Erythroblast (primary cell): ENCODE data around the gene ADGRV1.

Experiments
- GATA1 ChIP-seq: IDR thresholded peaks from 2 replicates; pipeline ENCODE4 v1.6.1; 2011; ENCODE audit warnings: low read depth, mild to moderate bottlenecking, control low read depth, low read length, moderate library complexity
- POLR2A ChIP-seq: IDR thresholded peaks from 2 replicates; pipeline ENCODE4 v1.6.1; 2011; ENCODE audit warnings: mild to moderate bottlenecking, low read length

DNA sequence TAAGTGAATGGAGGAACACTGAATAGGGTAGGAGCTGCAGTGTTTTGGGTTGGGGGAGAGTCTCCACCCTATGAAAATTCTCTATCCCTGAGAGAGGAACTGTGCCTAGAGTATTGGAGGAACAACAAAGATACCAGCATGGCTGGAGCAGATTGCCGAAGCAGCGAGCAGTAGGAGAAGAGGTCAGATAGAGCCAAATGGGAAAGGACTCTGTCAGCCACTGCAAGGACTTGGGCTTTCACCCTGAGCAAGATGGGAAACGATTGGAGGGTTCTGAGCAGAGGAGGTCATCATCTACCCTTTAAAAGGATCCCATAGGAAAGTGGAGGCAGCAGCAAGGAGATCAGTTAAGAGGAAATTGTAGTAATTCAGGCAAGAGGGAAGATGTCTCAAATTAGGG lies 24.8 kb upstream of the ADGRV1 start:
- no peak for TF ChIP-seq POLR2A
- no peak for TF ChIP-seq GATA1
